ENCODE measurements around the gene TOPAZ1.

GRCh38 chr3:44228900-44229299 lies 12.8 kb upstream of the TOPAZ1 start:
- TF ChIP-seq CTCF (IDR thresholded peaks at IDR 0.05; ENCODE audit: low read depth, low read length) (no peak), EZH2phosphoT487 (IDR thresholded peaks at IDR 0.05; ENCODE audit: low read depth) (no peak)

Data from OCI-LY3 (cell line).